Retinal pigment epithelial cell (primary cell): ENCODE data around the gene PSMA4.
"Not testable (repeated sequence)": the region's sequence is repeated elsewhere in the genome, so short reads cannot be mapped to it uniquely, and the experiment has no call there.

Source experiments
- DNase-seq: peaks from one replicate; pipeline ENCODE4 v3.0.0-alpha.2; 2010; ENCODE audit warnings: low read depth
- H3K4me3 ChIP-seq: 2 replicates; pipeline ENCODE4 v1.5.1; 2011; ENCODE audit warnings: mild to moderate bottlenecking, low read length, control low read depth, moderate library complexity
- CTCF ChIP-seq: conservative IDR thresholded peaks from 2 replicates; pipeline ENCODE4 v1.5.1; 2011; ENCODE audit warnings: low read depth, low read length, control low read depth, inconsistent platforms

PSMA4 gene

GRCh38 chr15:78508272-78508671, 32.0 kb upstream of the PSMA4 start:
- DNase-seq: no peak
- TF ChIP-seq CTCF: no peak
- peak overlapping the region; percentile 83 for H3K4me3 ChIP-seq

- no peak overlapping the region for H3K4me3 ChIP-seq
- no peak for DNase-seq
- no peak for TF ChIP-seq CTCF
These were observed 30.4 kb upstream of the PSMA4 start for GRCh38 chr15:78509726-78510312.

- not testable (repeated sequence) for DNase-seq
These were observed 20.2 kb upstream of the PSMA4 start for GRCh38 chr15:78520035-78520434.

GRCh38 chr15:78524230-78524629, 16.0 kb upstream of the PSMA4 start:
- no peak for TF ChIP-seq CTCF
- no peak overlapping the region for H3K4me3 ChIP-seq
- DNase-seq: no peak

More at GRCh38 chr15:78520035-78520434, 20.2 kb upstream of the PSMA4 start:
- not testable (repeated sequence) for H3K4me3 ChIP-seq

GRCh38 chr15:78527325-78527724, 12.9 kb upstream of the PSMA4 start:
- no peak for DNase-seq
- H3K4me3 ChIP-seq: no peak overlapping the region
- no peak for TF ChIP-seq CTCF

GRCh38 chr15:78533331-78533730, 6.9 kb upstream of the PSMA4 start:
- no peak for DNase-seq
- H3K4me3 ChIP-seq: no peak overlapping the region
- no peak for TF ChIP-seq CTCF

- no peak for TF ChIP-seq CTCF
- H3K4me3 ChIP-seq: no peak overlapping the region
- no peak for DNase-seq
These were observed 4.1 kb upstream of the PSMA4 start for GRCh38 chr15:78536134-78536533.
